ENCODE data around the gene SLC17A9.

The SLC17A9 gene

GRCh38 chr20:63007646-63008488, 55.4 kb downstream of the SLC17A9 start:
- no peak for TF ChIP-seq CTCF (IDR thresholded peaks at IDR 0.05; ENCODE audit: borderline replicate concordance, insufficient read depth, low read depth, low read length)
- H3K4me3 ChIP-seq (ENCODE audit: low read depth, low read length) = no peak overlapping the region

- no peak overlapping the region for H3K4me3 ChIP-seq (ENCODE audit: low read depth, low read length)
- TF ChIP-seq CTCF (IDR thresholded peaks at IDR 0.05; ENCODE audit: borderline replicate concordance, insufficient read depth, low read depth, low read length) = no peak
Observed at GRCh38 chr20:63008541-63009044, 56.1 kb downstream of the SLC17A9 start.

GRCh38 chr20:63009045-63009961, 56.8 kb downstream of the SLC17A9 start:
- H3K4me3 ChIP-seq (ENCODE audit: low read depth, low read length) = peak overlapping the region; percentile 60
- peak; percentile 93 for TF ChIP-seq CTCF (IDR thresholded peaks at IDR 0.05; ENCODE audit: borderline replicate concordance, insufficient read depth, low read depth, low read length)

- peak overlapping the region; percentile 60 for H3K4me3 ChIP-seq (ENCODE audit: low read depth, low read length)
- TF ChIP-seq CTCF (IDR thresholded peaks at IDR 0.05; ENCODE audit: borderline replicate concordance, insufficient read depth, low read depth, low read length) = no peak
Observed at GRCh38 chr20:63009988-63010769, 57.7 kb downstream of the SLC17A9 start.

GRCh38 chr20:63011798-63012197, 59.3 kb downstream of the SLC17A9 start:
- H3K4me3 ChIP-seq (ENCODE audit: low read depth, low read length) = no peak overlapping the region
- TF ChIP-seq CTCF (IDR thresholded peaks at IDR 0.05; ENCODE audit: borderline replicate concordance, insufficient read depth, low read depth, low read length) = no peak

GRCh38 chr20:63013207-63013606, 60.7 kb downstream of the SLC17A9 start:
- TF ChIP-seq CTCF (IDR thresholded peaks at IDR 0.05; ENCODE audit: borderline replicate concordance, insufficient read depth, low read depth, low read length) = no peak
- H3K4me3 ChIP-seq (ENCODE audit: low read depth, low read length) = no peak overlapping the region
